PC-9 (cell line): Measurements from ENCODE around the gene TLE1. TPM values are rescaled to one million over a fixed set of nuclear protein-coding genes. Genes with fewer than 3 reads are reported as not detected.

Experiments used
- BruUV-seq: library from RNA; stranded (reverse); fragments of 400-500 nt; replicated peaks from 2 replicates; lab custom pipeline; 2021; lab: Mats Ljungman, UMichigan
- CTCF ChIA-PET: fragments of 300-600 bp; sonication (Branson Sonifier 250); formaldehyde crosslinking; loops from one replicate; lab custom pipeline; 2022; ENCODE audit warnings: antibody characterized with exemption; lab: Charles Lee
- POLR2A ChIA-PET: fragments of 300-600 bp; sonication (Branson Sonifier 250); formaldehyde crosslinking; loops from one replicate; lab custom pipeline; 2022; ENCODE audit warnings: antibody characterized with exemption; ENCODE audit not compliant: unreplicated experiment; lab: Charles Lee
- DNase-seq, 2 experiments: peaks; one replicate each; pipeline versions ENCODE4 v3.0.0 to v3.0.0-alpha.2; 2015 to 2022; ENCODE audit warnings: mixed read lengths in 1 of 2
- H2AFZ ChIP-seq: fragments of 200-600 bp; sonication (generic); 2 replicates; pipeline ENCODE4 v1.8.1; 2017; ENCODE audit warnings: antibody characterized with exemption
- H3F3A ChIP-seq: fragments of 200-600 bp; sonication (generic); 2 replicates; pipeline ENCODE4 v1.8.1; 2017; ENCODE audit warnings: antibody characterized with exemption, mild to moderate bottlenecking, low read depth; ENCODE audit not compliant: insufficient read depth
- H3K27ac ChIP-seq: fragments of 200-600 bp; sonication (generic); 2 replicates; pipeline ENCODE4 v1.6.1; 2016; ENCODE audit warnings: mixed run types
- H3K27me3 ChIP-seq: fragments of 200-600 bp; sonication (generic); 2 replicates; pipeline ENCODE4 v1.6.1; 2016; ENCODE audit warnings: low read depth, mixed run types; ENCODE audit not compliant: insufficient read depth
- H3K36me3 ChIP-seq: fragments of 200-600 bp; sonication (generic); 2 replicates; pipeline ENCODE4 v1.6.1; 2016; ENCODE audit warnings: low read depth, mixed run types
- H3K4me1 ChIP-seq: fragments of 200-600 bp; sonication (generic); replicated peaks from 2 replicates; pipeline ENCODE4 v1.6.1; 2016; ENCODE audit warnings: mixed run types; ENCODE audit not compliant: insufficient read depth
- H3K4me2 ChIP-seq: fragments of 200-600 bp; sonication (generic); 2 replicates; pipeline ENCODE4 v1.6.1; 2017; ENCODE audit warnings: mixed run types
- H3K4me3 ChIP-seq: fragments of 200-600 bp; sonication (generic); 2 replicates; pipeline ENCODE4 v1.6.1; 2016; ENCODE audit warnings: mixed run types
- H3K79me2 ChIP-seq: fragments of 200-600 bp; sonication (generic); 2 replicates; pipeline ENCODE4 v1.6.1; 2017; ENCODE audit warnings: low read depth, mixed run types
- H3K9me2 ChIP-seq: fragments of 200-600 bp; sonication (generic); 2 replicates; pipeline ENCODE4 v1.8.1; 2017; ENCODE audit warnings: mild to moderate bottlenecking; ENCODE audit not compliant: insufficient read depth
- H3K9me3 ChIP-seq: fragments of 200-600 bp; sonication (generic); 2 replicates; pipeline ENCODE4 v1.8.1; 2016; ENCODE audit warnings: low read depth; ENCODE audit not compliant: insufficient read depth
- H4K20me1 ChIP-seq: fragments of 200-600 bp; sonication (generic); 2 replicates; pipeline ENCODE4 v1.8.1; 2017; ENCODE audit not compliant: insufficient read depth
- CTCF ChIP-seq: fragments of 200-600 bp; sonication (generic); conservative IDR thresholded peaks from 2 replicates; pipeline ENCODE4 v1.6.1; 2017; ENCODE audit warnings: mixed run types, antibody characterized with exemption, mild to moderate bottlenecking, moderate library complexity
- EZH2 ChIP-seq: fragments of 200-600 bp; sonication (generic); IDR thresholded peaks from 2 replicates; pipeline ENCODE4 v1.8.0; 2017; ENCODE audit warnings: antibody characterized with exemption, low read depth
- intact Hi-C: fragments of 100-400 bp; cut with micrococcal nuclease; formaldehyde crosslinking; loops from one replicate; pipeline ENCODE4 v1.10.0; 2022; ENCODE audit not compliant: unreplicated experiment
- total RNA-seq: library from RNA; stranded (reverse); gene quantifications from 2 replicates; pipeline ENCODE4 v1.2.3, GENCODE V29; 2021

TLE1 gene
- total RNA-seq, 1 experiment from 2014 or later, result 80.9 TPM

- Histone ChIP-seq H3K9me2 (no peaks in the 10 kb centered on the region), H3K9me3 (no peaks in the 10 kb centered on the region), H2AFZ (no peak overlapping the region), H3K79me2 (peaks cover 100% of the 10 kb centered on the region), H3K27me3 (no peaks in the 10 kb centered on the region), H3K4me1 (peaks cover 22% of the 10 kb centered on the region), H3K36me3 (peaks cover 84% of the 10 kb centered on the region), H3F3A (peaks cover 8% of the 10 kb centered on the region; the same call in 1 of the 2 replicates), H3K27ac (no peak overlapping the region), H3K4me3 (no peak overlapping the region), H3K4me2 (no peak overlapping the region), H4K20me1 (peaks cover 50% of the 10 kb centered on the region)
- POLR2A ChIA-PET, result no interaction called here
- no TSS peak for BruUV-seq
- intact Hi-C loops, result loop anchor here (10.0 kb wide), 4 partner anchors 654 to 1506 kb away; no protein-coding TSS in a partner anchor
- CTCF ChIA-PET, result no interaction called here
- TF ChIP-seq EZH2 (no peak), CTCF (no peak)
- no peak for DNase-seq
These were observed 8.8 kb downstream of the TLE1 start for GRCh38 chr9:81680506-81680905.

- no peak overlapping the region for H3K27ac ChIP-seq
- intact Hi-C loops, result loop anchor here (10.0 kb wide), 4 partner anchors 655 to 1505 kb away; no protein-coding TSS in a partner anchor
- H3K36me3 ChIP-seq, result peaks cover 84% of the 10 kb centered on the region
- no peaks in the 10 kb centered on the region for H3K9me2 ChIP-seq
- H3K4me2 ChIP-seq, result no peak overlapping the region
- DNase-seq, result no peak
- H3K79me2 ChIP-seq, result peaks cover 100% of the 10 kb centered on the region
- no peak overlapping the region for H3K4me3 ChIP-seq
- no peaks in the 10 kb centered on the region for H3K9me3 ChIP-seq
- peaks cover 50% of the 10 kb centered on the region for H4K20me1 ChIP-seq
- H3K27me3 ChIP-seq, result no peaks in the 10 kb centered on the region
- H3F3A ChIP-seq, result peaks cover 6% of the 10 kb centered on the region; the same call in 1 of the 2 replicates
- no TSS peak for BruUV-seq
- H3K4me1 ChIP-seq, result peaks cover 17% of the 10 kb centered on the region
- CTCF ChIA-PET, result no interaction called here
- no peak for TF ChIP-seq CTCF
- no peak for TF ChIP-seq EZH2
- POLR2A ChIA-PET, result no interaction called here
- no peak overlapping the region for H2AFZ ChIP-seq
These were observed 9.3 kb downstream of the TLE1 start for GRCh38 chr9:81680006-81680405.

- no peaks in the 10 kb centered on the region for H3K27me3 ChIP-seq
- no peak overlapping the region for H2AFZ ChIP-seq
- peaks cover 99% of the 10 kb centered on the region for H3K79me2 ChIP-seq
- H3K9me3 ChIP-seq, result no peaks in the 10 kb centered on the region
- no peaks in the 10 kb centered on the region for H3K4me1 ChIP-seq
- H3K4me2 ChIP-seq, result no peak overlapping the region
- DNase-seq, result no peak
- intact Hi-C loops, result no loop called here
- H3K9me2 ChIP-seq, result no peaks in the 10 kb centered on the region
- no peak overlapping the region for H3K4me3 ChIP-seq
- POLR2A ChIA-PET, result interaction anchor here (0.6 kb wide), 1 partner anchor 13 kb away, joined by 6 read pairs; no protein-coding TSS in a partner anchor
- H4K20me1 ChIP-seq, result peaks cover 31% of the 10 kb centered on the region
- peaks cover 82% of the 10 kb centered on the region for H3K36me3 ChIP-seq
- no peak for TF ChIP-seq EZH2
- TF ChIP-seq CTCF, result no peak
- BruUV-seq, result no TSS peak
- CTCF ChIA-PET, result no interaction called here
- no peak overlapping the region for H3K27ac ChIP-seq
- H3F3A ChIP-seq, result peaks cover 6% of the 10 kb centered on the region; the same call in 1 of the 2 replicates
These were observed 11.3 kb downstream of the TLE1 start for GRCh38 chr9:81678088-81678487.
